Raji (cell line): ENCODE data around the gene LUZP1.

Experiments
- POLR2A ChIP-seq: IDR thresholded peaks from 2 replicates; pipeline ENCODE4 v1.6.1; 2011; ENCODE audit warnings: low read depth, low read length, control low read depth; ENCODE audit not compliant: insufficient read depth

LUZP1 gene

GRCh38 chr1:23196627-23197328 is 28.1 kb upstream of the LUZP1 start:
- no peak for TF ChIP-seq POLR2A

- TF ChIP-seq POLR2A: no peak
These were observed 25.7 kb upstream of the LUZP1 start for GRCh38 chr1:23194119-23194984.

GRCh38 chr1:23193391-23194118 is 24.9 kb upstream of the LUZP1 start:
- no peak for TF ChIP-seq POLR2A

GRCh38 chr1:23191199-23191598 is 22.5 kb upstream of the LUZP1 start:
- no peak for TF ChIP-seq POLR2A

- no peak for TF ChIP-seq POLR2A
These were observed 19.8 kb upstream of the LUZP1 start for GRCh38 chr1:23188434-23188884.

GRCh38 chr1:23187637-23188036 is 19.0 kb upstream of the LUZP1 start:
- no peak for TF ChIP-seq POLR2A

GRCh38 chr1:23185381-23185780 is 16.7 kb upstream of the LUZP1 start:
- TF ChIP-seq POLR2A: no peak

- no peak for TF ChIP-seq POLR2A
These were observed 15.7 kb upstream of the LUZP1 start for GRCh38 chr1:23184212-23184934.

- no peak for TF ChIP-seq POLR2A
These were observed 11.2 kb upstream of the LUZP1 start for GRCh38 chr1:23179862-23180261.

GRCh38 chr1:23178950-23179349 is 10.3 kb upstream of the LUZP1 start:
- no peak for TF ChIP-seq POLR2A

- TF ChIP-seq POLR2A: no peak
These were observed 9.8 kb upstream of the LUZP1 start for GRCh38 chr1:23178414-23178813.

- no peak for TF ChIP-seq POLR2A
These were observed 9.1 kb upstream of the LUZP1 start for GRCh38 chr1:23177438-23178380.

GRCh38 chr1:23177031-23177430 is 8.4 kb upstream of the LUZP1 start:
- no peak for TF ChIP-seq POLR2A
